ENCODE results near the gene KIF5B.
"Not testable (repeated sequence)": the region's sequence is repeated elsewhere in the genome, so short reads cannot be mapped to it uniquely, and the experiment has no call there.

Gene KIF5B

GRCh38 chr10:32050177-32050576, 6.0 kb downstream of the KIF5B start:
- Mint-ChIP-seq H3K27me3 (no peaks in the 10 kb centered on the region), H3K27ac (peak overlapping the region; percentile 1), H3K36me3 (ENCODE audit: low read depth) (peaks cover 54% of the 10 kb centered on the region), H3K4me3 (peak overlapping the region; percentile 9), H3K9me3 (no peaks in the 10 kb centered on the region), H3K4me1 (ENCODE audit: low read depth) (peaks cover 62% of the 10 kb centered on the region)
- intact Hi-C loops (cut with micrococcal nuclease): loop anchor here (10.0 kb wide), 2 partner anchors 295 to 395 kb away; partner anchors contain the start of genes CCDC7 and EPC1

DNA sequence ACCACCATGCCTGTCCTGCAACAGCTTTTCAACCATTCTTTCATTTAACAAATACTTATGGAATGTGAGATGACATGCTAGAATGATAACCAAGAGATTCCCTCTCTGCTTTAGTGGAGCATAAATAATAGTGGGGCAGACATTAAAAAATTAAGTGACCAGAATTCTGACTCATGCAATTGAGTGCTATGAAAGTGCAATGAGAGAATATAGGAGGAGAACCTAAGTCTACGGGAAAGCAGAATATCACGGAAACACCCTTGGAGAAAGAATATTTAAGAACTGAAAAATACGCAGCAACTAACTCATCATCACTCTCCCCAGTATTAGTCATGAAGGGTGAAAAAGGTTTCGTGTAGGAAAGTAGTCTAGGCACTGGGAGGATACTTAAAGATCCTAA, 7.1 kb downstream of the KIF5B start:
- Mint-ChIP-seq H3K27ac (no peak overlapping the region), H3K27me3 (no peaks in the 10 kb centered on the region), H3K36me3 (ENCODE audit: low read depth) (peaks cover 57% of the 10 kb centered on the region), H3K4me1 (ENCODE audit: low read depth) (peaks cover 73% of the 10 kb centered on the region), H3K9me3 (no peaks in the 10 kb centered on the region), H3K4me3 (no peak overlapping the region)
- intact Hi-C loops (cut with micrococcal nuclease): no loop called here

GRCh38 chr10:32048282-32048681, 7.9 kb downstream of the KIF5B start:
- Mint-ChIP-seq H3K36me3 (ENCODE audit: low read depth) (peaks cover 65% of the 10 kb centered on the region), H3K4me3 (no peak overlapping the region), H3K27me3 (no peaks in the 10 kb centered on the region), H3K4me1 (ENCODE audit: low read depth) (peaks cover 81% of the 10 kb centered on the region), H3K9me3 (no peaks in the 10 kb centered on the region), H3K27ac (no peak overlapping the region)
- intact Hi-C loops (cut with micrococcal nuclease): no loop called here

- Mint-ChIP-seq H3K36me3 (ENCODE audit: low read depth) (peaks cover 69% of the 10 kb centered on the region), H3K4me3 (no peak overlapping the region), H3K27me3 (no peaks in the 10 kb centered on the region), H3K4me1 (ENCODE audit: low read depth) (peaks cover 85% of the 10 kb centered on the region), H3K9me3 (no peaks in the 10 kb centered on the region), H3K27ac (no peak overlapping the region)
- intact Hi-C loops (cut with micrococcal nuclease): no loop called here
Observed at GRCh38 chr10:32047881-32048280, 8.3 kb downstream of the KIF5B start.

GRCh38 chr10:32046151-32046550, 10.1 kb downstream of the KIF5B start:
- no peaks in the 10 kb centered on the region for H3K9me3 Mint-ChIP-seq
- no peak overlapping the region for H3K27ac Mint-ChIP-seq
- no peaks in the 10 kb centered on the region for H3K27me3 Mint-ChIP-seq
- peaks cover 83% of the 10 kb centered on the region for H3K36me3 Mint-ChIP-seq (ENCODE audit: low read depth)
- no peak overlapping the region for H3K4me3 Mint-ChIP-seq
- intact Hi-C loops (cut with micrococcal nuclease): no loop called here
- peaks cover 84% of the 10 kb centered on the region for H3K4me1 Mint-ChIP-seq (ENCODE audit: low read depth)

GRCh38 chr10:32042730-32043129, 13.5 kb downstream of the KIF5B start:
- Mint-ChIP-seq H3K36me3 (ENCODE audit: low read depth) (peaks cover 88% of the 10 kb centered on the region), H3K4me1 (ENCODE audit: low read depth) (peaks cover 64% of the 10 kb centered on the region)
- intact Hi-C loops (cut with micrococcal nuclease); H3K27me3 Mint-ChIP-seq; H3K27ac Mint-ChIP-seq; H3K9me3 Mint-ChIP-seq; H3K4me3 Mint-ChIP-seq: not testable (repeated sequence)

- H3K4me1 Mint-ChIP-seq (ENCODE audit: low read depth): peaks cover 52% of the 10 kb centered on the region
- intact Hi-C loops (cut with micrococcal nuclease): no loop called here
- no peaks in the 10 kb centered on the region for H3K27me3 Mint-ChIP-seq
- no peak overlapping the region for H3K4me3 Mint-ChIP-seq
- H3K36me3 Mint-ChIP-seq (ENCODE audit: low read depth): peaks cover 88% of the 10 kb centered on the region
- H3K27ac Mint-ChIP-seq: no peak overlapping the region
- no peaks in the 10 kb centered on the region for H3K9me3 Mint-ChIP-seq
Observed at GRCh38 chr10:32041290-32042028, 14.8 kb downstream of the KIF5B start.

DNA sequence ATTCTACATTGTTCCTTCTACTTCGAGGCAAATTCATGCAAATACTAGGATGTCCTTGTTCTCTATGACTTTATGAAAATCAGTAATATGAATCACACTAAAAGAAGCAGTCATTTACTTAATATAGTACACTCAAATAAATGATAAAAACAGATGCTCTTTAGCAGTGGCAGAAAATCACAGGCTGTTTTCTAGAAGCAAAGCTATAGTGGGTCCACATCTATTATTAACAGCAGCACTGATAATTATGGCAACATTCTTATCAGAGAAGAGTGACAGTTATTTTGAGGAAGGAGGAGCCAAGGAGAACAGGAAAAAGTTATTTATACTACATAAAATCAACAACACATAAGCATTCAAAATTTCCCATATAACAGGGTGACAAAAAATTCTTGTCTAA, 16.5 kb downstream of the KIF5B start:
- Mint-ChIP-seq H3K9me3 (no peaks in the 10 kb centered on the region), H3K27ac (no peak overlapping the region), H3K4me3 (no peak overlapping the region), H3K36me3 (ENCODE audit: low read depth) (peaks cover 88% of the 10 kb centered on the region), H3K4me1 (ENCODE audit: low read depth) (peaks cover 38% of the 10 kb centered on the region), H3K27me3 (no peaks in the 10 kb centered on the region)
- intact Hi-C loops (cut with micrococcal nuclease): loop anchor here (10.0 kb wide), 1 partner anchor 245 kb away; no protein-coding TSS in a partner anchor

DNA sequence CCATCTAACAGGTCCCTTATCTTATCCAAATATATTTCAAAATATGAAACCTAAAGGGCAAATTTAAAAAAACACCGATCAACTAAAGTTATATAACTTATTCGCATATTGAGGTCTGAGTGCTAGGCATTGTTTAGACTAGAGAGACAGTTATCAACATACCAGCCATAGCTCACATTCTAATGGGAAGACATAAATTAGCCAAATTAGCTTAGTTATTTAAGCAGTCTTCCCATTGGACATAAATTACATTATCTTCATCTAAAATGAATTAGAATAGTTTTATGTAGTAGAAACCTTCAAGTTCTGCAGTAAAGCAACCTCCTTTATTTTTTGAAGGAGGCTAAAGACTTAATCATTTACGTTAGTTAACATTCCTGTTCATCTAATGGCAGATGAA, 17.4 kb downstream of the KIF5B start:
- H3K4me1 Mint-ChIP-seq (ENCODE audit: low read depth): peaks cover 28% of the 10 kb centered on the region
- intact Hi-C loops (cut with micrococcal nuclease): loop anchor here (10.0 kb wide), 1 partner anchor 246 kb away; no protein-coding TSS in a partner anchor
- no peak overlapping the region for H3K4me3 Mint-ChIP-seq
- no peaks in the 10 kb centered on the region for H3K9me3 Mint-ChIP-seq
- H3K27me3 Mint-ChIP-seq: no peaks in the 10 kb centered on the region
- H3K36me3 Mint-ChIP-seq (ENCODE audit: low read depth): peaks cover 88% of the 10 kb centered on the region
- H3K27ac Mint-ChIP-seq: no peak overlapping the region

- intact Hi-C loops (cut with micrococcal nuclease): loop anchor here (10.0 kb wide), 1 partner anchor 248 kb away; no protein-coding TSS in a partner anchor
- Mint-ChIP-seq H3K4me1 (ENCODE audit: low read depth) (peaks cover 23% of the 10 kb centered on the region), H3K9me3 (no peaks in the 10 kb centered on the region), H3K27ac (no peak overlapping the region), H3K36me3 (ENCODE audit: low read depth) (peaks cover 90% of the 10 kb centered on the region), H3K27me3 (no peaks in the 10 kb centered on the region), H3K4me3 (no peak overlapping the region)
Observed at GRCh38 chr10:32036922-32037321, 19.3 kb downstream of the KIF5B start.

DNA sequence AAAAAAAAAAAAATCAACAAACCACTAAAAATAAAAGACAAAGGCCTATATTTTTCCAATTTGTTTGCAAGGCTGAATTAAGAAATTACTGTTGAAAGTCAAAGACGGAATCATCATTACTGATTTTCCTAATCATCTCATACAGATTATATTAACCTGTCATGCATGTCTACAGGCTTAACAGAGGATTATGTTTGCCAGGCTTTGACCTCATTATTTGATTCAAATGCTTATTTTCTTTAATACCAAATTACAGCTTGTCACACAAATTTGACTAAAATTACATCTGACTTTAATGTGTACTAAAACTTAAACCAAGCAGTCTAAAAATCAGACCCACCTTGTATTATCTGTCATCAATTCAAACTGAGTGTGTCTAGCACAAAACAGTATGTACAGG, 21.2 kb downstream of the KIF5B start:
- Mint-ChIP-seq H3K27ac (no peak overlapping the region), H3K9me3 (no peaks in the 10 kb centered on the region), H3K4me3 (no peak overlapping the region), H3K4me1 (ENCODE audit: low read depth) (peaks cover 19% of the 10 kb centered on the region), H3K27me3 (no peaks in the 10 kb centered on the region), H3K36me3 (ENCODE audit: low read depth) (peaks cover 86% of the 10 kb centered on the region)
- intact Hi-C loops (cut with micrococcal nuclease): loop anchor here (10.0 kb wide), 1 partner anchor 250 kb away; no protein-coding TSS in a partner anchor

DNA sequence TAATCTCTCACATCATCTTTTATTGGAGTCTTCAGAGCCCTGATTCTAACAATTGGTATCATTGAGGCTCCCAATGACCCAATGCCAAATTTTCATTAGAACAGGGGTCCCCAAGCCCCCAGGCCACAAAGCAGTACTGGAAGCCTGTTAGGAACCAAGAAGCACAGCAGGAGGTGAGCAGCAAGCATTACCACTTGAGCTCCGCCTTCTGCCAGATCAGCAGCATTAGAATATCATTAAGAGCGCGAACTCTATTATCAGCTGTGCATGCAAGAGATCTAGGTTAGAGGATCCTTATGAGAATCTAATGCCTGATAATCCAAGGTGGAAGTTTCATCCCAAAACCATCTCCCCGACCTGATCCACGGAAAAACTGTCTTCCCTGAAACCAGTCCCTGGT, 23.1 kb downstream of the KIF5B start:
- intact Hi-C loops (cut with micrococcal nuclease): loop anchor here (10.0 kb wide), 1 partner anchor 252 kb away; no protein-coding TSS in a partner anchor
- Mint-ChIP-seq H3K4me3 (no peak overlapping the region), H3K4me1 (ENCODE audit: low read depth) (peaks cover 19% of the 10 kb centered on the region), H3K9me3 (no peaks in the 10 kb centered on the region), H3K27ac (peak overlapping the region; percentile 8), H3K36me3 (ENCODE audit: low read depth) (peaks cover 95% of the 10 kb centered on the region), H3K27me3 (no peaks in the 10 kb centered on the region)

DNA sequence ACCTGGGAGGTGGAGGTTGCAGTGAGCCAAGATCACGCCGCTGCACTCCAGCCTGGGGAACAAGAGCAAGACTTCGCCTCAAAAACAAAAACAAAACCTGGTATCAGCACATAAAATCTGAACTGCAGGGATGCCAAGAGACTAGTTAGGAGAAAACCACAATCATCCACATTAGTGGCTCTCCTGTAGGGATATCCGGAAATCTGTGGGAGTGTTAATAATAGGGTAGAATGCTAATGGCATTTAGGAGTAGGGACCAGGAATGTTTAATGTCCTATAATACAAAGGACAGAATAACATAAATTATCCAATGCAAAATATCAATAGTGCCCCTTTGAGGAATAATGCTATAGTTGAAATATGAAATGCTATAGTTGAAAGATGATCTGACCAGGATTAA, 24.3 kb downstream of the KIF5B start:
- Mint-ChIP-seq H3K9me3 (no peaks in the 10 kb centered on the region), H3K4me3 (no peak overlapping the region), H3K4me1 (ENCODE audit: low read depth) (peaks cover 19% of the 10 kb centered on the region), H3K27ac (no peak overlapping the region), H3K36me3 (ENCODE audit: low read depth) (peaks cover 92% of the 10 kb centered on the region), H3K27me3 (no peaks in the 10 kb centered on the region)
- intact Hi-C loops (cut with micrococcal nuclease): loop anchor here (10.0 kb wide), 1 partner anchor 253 kb away; no protein-coding TSS in a partner anchor

DNA sequence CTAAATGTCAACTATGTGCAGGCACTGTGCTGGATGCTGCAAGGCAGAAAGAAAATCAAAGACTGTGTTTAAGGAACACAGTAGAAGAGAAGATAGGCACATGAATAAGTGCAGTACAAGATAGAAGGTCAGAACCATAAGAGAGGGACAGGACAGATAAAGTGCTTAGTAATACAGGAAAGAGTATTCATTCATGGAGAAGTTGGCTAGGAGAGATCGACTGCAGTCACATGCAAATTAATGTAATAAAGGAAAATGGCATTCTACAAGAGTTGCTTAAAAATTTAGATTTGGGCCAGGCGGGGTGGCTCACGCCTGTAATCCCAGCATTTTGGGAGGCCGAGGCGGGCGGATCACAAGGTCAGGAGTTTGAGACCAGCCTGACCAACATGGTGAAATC, 24.8 kb downstream of the KIF5B start:
- Mint-ChIP-seq H3K4me3 (no peak overlapping the region), H3K36me3 (ENCODE audit: low read depth) (peaks cover 92% of the 10 kb centered on the region), H3K27me3 (no peaks in the 10 kb centered on the region), H3K27ac (peak overlapping the region; percentile 0), H3K4me1 (ENCODE audit: low read depth) (peaks cover 19% of the 10 kb centered on the region), H3K9me3 (no peaks in the 10 kb centered on the region)
- intact Hi-C loops (cut with micrococcal nuclease): loop anchor here (10.0 kb wide), 1 partner anchor 253 kb away; no protein-coding TSS in a partner anchor
